Effector memory CD8-positive, alpha-beta T cell (primary cell): ENCODE data around the gene PTPRK.

ENCODE experiments used
- ATAC-seq: fragments of 150-1000 bp; cut with Tn5 transposase; replicated peaks from 2 replicates; pipeline ENCODE4 v1.10.0; 2021; ENCODE audit warnings: mild to moderate bottlenecking, moderate library complexity
- DNase-seq, 3 experiments: peaks; one replicate each; pipeline ENCODE4 v3.0.0; 2021
- H3K27ac Mint-ChIP-seq, 2 donors: one replicate each; pipeline ENCODE4 v1.8.0; 2022; ENCODE audit warnings: mild to moderate bottlenecking in 2 of 2, mixed read lengths in 2 of 2, moderate library complexity in 2 of 2
- H3K27me3 Mint-ChIP-seq, 2 donors: one replicate each; pipeline ENCODE4 v1.8.0; 2022; ENCODE audit warnings: mixed read lengths in 2 of 2
- H3K36me3 Mint-ChIP-seq: one replicate; pipeline ENCODE4 v1.8.0; 2022; ENCODE audit warnings: mild to moderate bottlenecking, moderate library complexity, mixed read lengths; ENCODE audit not compliant: insufficient read depth
- H3K4me1 Mint-ChIP-seq, 2 donors: one replicate each; pipeline ENCODE4 v1.8.0; 2022; ENCODE audit warnings: low read depth in 2 of 2, mixed read lengths in 2 of 2
- H3K4me3 Mint-ChIP-seq, 2 donors: one replicate each; pipeline ENCODE4 v1.8.0; 2022; ENCODE audit warnings: mild to moderate bottlenecking in 2 of 2, mixed read lengths in 2 of 2, moderate library complexity in 2 of 2
- H3K9me3 Mint-ChIP-seq, 2 donors: one replicate each; pipeline ENCODE4 v1.8.0; 2022; ENCODE audit warnings: mixed read lengths in 2 of 2
- total RNA-seq, 9 experiments: gene quantifications; one replicate each; lab custom pipeline; 2026; lab: John Stamatoyannopoulos, UW

Gene PTPRK
- 3.8 to 21.4 (median 9.7) reads per million in 9 experiments for total RNA-seq

DNA sequence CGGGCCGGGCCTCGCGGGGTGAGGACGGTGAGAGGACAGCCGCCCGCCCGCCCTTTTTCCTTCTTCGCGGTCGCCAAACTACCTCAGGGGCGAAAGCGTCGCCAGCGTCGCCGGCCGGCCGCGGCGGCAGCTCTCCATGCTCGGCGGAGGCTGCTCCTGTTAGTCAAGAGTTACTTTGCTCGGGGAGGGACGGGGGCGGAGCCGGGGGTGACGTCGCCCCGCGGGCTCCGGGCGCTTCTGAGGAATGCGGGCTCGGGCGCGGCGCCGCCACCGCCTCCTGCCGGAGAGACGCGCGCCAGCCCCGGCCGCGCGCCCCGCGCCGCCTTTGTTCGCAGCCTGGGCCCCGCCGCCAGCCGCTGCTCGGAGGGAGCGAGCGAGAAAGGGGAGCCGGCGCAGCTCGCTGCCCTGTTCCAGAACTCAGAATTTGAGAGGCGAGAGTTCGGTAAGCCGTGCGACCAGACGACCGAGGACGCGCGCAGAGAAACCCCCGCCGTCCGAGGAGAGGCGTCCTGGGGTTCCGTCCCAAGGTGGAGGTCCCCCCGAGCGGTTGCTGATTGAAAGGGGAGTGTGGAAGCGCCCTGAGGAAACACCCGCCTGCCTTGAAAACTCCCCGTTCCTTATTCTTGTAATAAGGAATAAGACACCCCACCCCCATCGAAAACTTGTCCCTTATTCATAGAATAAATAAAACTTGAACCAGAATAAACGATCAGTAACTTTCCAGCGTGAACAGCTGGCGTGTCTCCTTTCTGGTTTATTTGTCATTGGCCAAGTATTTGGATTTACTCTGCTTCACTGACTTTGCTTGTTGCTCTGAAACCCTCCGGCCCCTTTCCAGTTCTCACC is at the start of gene PTPRK:
TSS of gene PTPRK (minus strand) at position 164 of the 846 bp plus-strand sequence. CDS start 241 bp downstream, outside the sequence.
- Mint-ChIP-seq H3K4me1 (peaks cover 20 to 24% of the 10 kb centered on the region in 2 donors), H3K4me3 (peak within 1 kb of the TSS; percentile 92 to 93), H3K9me3 (no peaks in the 10 kb centered on the region), H3K27me3 (peaks cover 83 to 97% of the 10 kb centered on the region in 2 donors), H3K36me3 (no peaks in the 10 kb centered on the region), H3K27ac (peak within 1 kb of the TSS; percentile 73 to 76)
- peak; percentile 86 for ATAC-seq
- DNase-seq: peak; percentile 59 to 64 (median 63)

DNA sequence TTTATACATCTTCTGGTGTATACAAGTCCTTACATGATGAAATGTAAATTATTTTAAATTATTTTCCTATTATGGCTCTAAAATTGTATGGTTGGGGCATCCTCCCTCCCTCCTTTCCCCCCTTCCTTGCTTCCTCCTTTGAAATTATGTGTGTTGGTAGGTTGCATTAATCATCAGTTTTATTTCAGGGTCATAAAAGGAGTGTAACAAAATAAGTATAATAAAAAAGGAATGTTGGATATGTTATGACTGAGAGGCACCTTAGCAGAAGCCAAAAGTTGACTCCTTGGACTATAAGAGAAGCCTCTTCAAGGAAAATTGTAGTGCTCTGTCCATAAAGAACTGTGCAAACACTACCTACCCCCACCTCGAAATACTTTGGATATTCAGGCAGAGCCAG is 46.6 kb upstream of the PTPRK start:
- Mint-ChIP-seq H3K27ac (no peak overlapping the region), H3K27me3 (peaks cover 7 to 12% of the 10 kb centered on the region in 2 donors), H3K36me3 (no peaks in the 10 kb centered on the region), H3K4me1 (no peaks in the 10 kb centered on the region), H3K9me3 (no peaks in the 10 kb centered on the region), H3K4me3 (no peak overlapping the region)
- DNase-seq: no peak
- no peak for ATAC-seq

DNA sequence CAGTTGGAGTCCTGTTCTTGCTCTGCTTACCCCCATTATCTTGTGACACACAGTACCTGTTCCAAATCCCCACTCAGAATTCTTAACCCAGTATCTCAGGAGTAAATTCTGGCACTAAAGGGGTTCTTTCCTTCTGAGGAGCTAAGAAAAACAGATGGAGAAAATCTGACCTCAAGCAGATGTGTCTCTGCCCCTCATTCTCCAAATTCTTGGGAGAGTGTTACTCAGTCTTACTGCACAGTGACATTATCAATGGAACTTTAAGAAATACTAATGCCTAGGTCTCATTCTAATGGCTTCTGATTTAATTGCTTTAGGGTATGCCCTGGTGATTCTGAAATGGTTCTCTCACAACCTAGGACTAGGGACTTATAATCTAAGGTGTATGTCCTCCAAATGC is 40.6 kb upstream of the PTPRK start:
- DNase-seq (no peak), ATAC-seq (no peak)
- peaks cover 18 to 23% of the 10 kb centered on the region in 2 donors for H3K27me3 Mint-ChIP-seq
- H3K36me3 Mint-ChIP-seq: peaks cover 3% of the 10 kb centered on the region
- H3K4me1 Mint-ChIP-seq: no peaks in the 10 kb centered on the region
- no peak overlapping the region for H3K4me3 Mint-ChIP-seq
- no peaks in the 10 kb centered on the region for H3K9me3 Mint-ChIP-seq
- no peak overlapping the region for H3K27ac Mint-ChIP-seq

GRCh38 chr6:128558924-128559323 is 38.5 kb upstream of the PTPRK start:
- Mint-ChIP-seq H3K4me1 (no peaks in the 10 kb centered on the region), H3K4me3 (no peak overlapping the region), H3K9me3 (no peaks in the 10 kb centered on the region), H3K27me3 (peaks cover 18 to 29% of the 10 kb centered on the region in 2 donors), H3K27ac (no peak overlapping the region), H3K36me3 (peaks cover 3% of the 10 kb centered on the region)
- DNase-seq: no peak
- ATAC-seq: no peak

DNA sequence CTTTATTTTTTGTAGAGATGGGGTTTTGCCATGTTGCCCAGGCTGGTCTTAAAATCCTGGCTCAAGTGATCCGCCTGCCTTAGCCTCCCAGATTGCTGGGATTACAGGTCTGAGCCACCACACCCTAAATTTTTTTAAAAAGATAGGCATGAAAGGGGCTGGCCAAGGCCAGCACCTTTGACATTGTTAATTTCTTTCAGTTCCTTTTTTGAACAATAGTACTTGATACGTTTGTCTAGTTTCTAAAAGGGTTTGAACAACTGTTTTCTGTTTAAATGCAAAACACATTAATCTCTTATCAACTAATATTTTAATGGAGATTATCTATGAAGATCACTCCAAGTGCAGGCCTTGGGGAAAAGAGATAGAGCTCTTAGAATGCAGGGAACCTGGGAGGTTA is 37.6 kb upstream of the PTPRK start:
- DNase-seq: no peak
- no peak overlapping the region for H3K27ac Mint-ChIP-seq
- peaks cover 18 to 31% of the 10 kb centered on the region in 2 donors for H3K27me3 Mint-ChIP-seq
- H3K9me3 Mint-ChIP-seq: no peaks in the 10 kb centered on the region
- H3K4me3 Mint-ChIP-seq: no peak overlapping the region
- H3K4me1 Mint-ChIP-seq: no peaks in the 10 kb centered on the region
- peaks cover 3% of the 10 kb centered on the region for H3K36me3 Mint-ChIP-seq
- ATAC-seq: no peak

DNA sequence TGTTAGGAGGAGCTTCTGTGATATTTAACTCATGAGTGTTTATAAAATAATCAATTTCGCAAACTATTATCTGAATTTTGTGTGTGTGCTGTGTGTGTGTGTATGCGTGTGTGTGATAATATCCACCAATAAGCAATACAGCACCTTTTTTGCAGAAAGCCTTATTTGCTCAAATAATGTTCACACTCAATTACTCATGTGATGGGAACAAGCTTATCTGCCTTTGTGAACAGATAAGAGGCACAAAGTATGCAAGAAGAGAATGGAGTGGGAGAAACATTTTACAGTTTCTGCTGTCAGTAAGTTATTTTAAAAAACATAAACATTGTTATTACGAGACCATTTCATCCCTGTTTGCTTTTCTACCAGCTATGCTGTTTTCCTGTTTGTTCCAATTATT is 36.7 kb upstream of the PTPRK start:
- no peaks in the 10 kb centered on the region for H3K4me1 Mint-ChIP-seq
- H3K9me3 Mint-ChIP-seq: no peaks in the 10 kb centered on the region
- H3K4me3 Mint-ChIP-seq: no peak overlapping the region
- peaks cover 3% of the 10 kb centered on the region for H3K36me3 Mint-ChIP-seq
- no peak overlapping the region for H3K27ac Mint-ChIP-seq
- DNase-seq (no peak), ATAC-seq (no peak)
- H3K27me3 Mint-ChIP-seq: peaks cover 11 to 35% of the 10 kb centered on the region in 2 donors

DNA sequence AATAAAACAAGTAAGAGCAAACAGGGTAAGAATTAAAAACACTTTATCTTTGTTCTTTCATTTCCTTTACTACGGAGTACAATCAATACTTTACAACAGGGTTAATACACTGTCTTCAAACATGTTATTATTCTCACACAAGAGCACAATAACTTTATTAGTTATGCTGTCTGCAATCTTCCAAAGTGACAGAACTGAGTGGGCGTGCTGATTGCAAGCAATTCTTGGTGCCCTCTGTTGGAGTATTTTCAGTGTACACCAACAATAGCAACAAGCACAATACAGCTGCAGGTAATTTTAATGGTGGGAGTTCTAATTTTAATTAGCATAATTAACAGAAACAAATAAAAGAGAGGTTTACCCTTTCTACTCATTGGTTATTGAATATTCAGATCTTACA is 33.9 kb upstream of the PTPRK start:
- no peaks in the 10 kb centered on the region for H3K4me1 Mint-ChIP-seq
- peaks cover 0 to 26% of the 10 kb centered on the region in 2 donors for H3K27me3 Mint-ChIP-seq
- H3K9me3 Mint-ChIP-seq: no peaks in the 10 kb centered on the region
- no peak overlapping the region for H3K4me3 Mint-ChIP-seq
- no peak for ATAC-seq
- no peak overlapping the region for H3K27ac Mint-ChIP-seq
- H3K36me3 Mint-ChIP-seq: peaks cover 3% of the 10 kb centered on the region
- DNase-seq: no peak

DNA sequence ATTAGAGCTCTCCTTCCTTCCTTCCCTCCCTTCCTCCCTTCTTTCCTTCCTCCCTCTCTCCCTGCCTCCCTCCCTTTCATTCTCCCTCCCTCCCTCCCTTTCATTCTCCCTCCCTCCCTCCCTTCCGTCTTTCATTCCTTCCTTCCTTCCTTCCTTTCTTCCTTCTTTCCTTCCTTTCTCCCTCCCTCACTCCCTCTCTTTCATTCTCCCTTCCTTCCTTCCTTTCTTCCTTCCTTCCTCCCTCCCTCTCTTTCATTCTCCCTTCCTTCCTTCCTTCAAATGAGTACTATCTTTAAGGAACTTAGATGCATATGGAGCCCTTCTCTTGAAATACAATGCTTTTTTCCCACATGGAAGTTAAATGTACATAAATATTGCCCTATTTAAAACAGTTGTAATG is 20.9 kb upstream of the PTPRK start:
- no peak for ATAC-seq
- no peak overlapping the region for H3K27ac Mint-ChIP-seq

GRCh38 chr6:128538763-128539162 is 18.4 kb upstream of the PTPRK start:
- Mint-ChIP-seq H3K27ac (no peak overlapping the region), H3K36me3 (no peaks in the 10 kb centered on the region), H3K9me3 (no peaks in the 10 kb centered on the region), H3K4me3 (no peak overlapping the region), H3K27me3 (peaks cover 35 to 40% of the 10 kb centered on the region in 2 donors), H3K4me1 (no peaks in the 10 kb centered on the region)
- no peak for ATAC-seq
- no peak for DNase-seq

More for the DNA sequence above, 20.9 kb upstream of the PTPRK start:
- no peaks in the 10 kb centered on the region for H3K4me1 Mint-ChIP-seq
- H3K4me3 Mint-ChIP-seq: no peak overlapping the region
- DNase-seq: no peak
- peaks cover 17 to 21% of the 10 kb centered on the region in 2 donors for H3K27me3 Mint-ChIP-seq
- H3K9me3 Mint-ChIP-seq: no peaks in the 10 kb centered on the region
- H3K36me3 Mint-ChIP-seq: no peaks in the 10 kb centered on the region

GRCh38 chr6:128532827-128533226 is 12.4 kb upstream of the PTPRK start:
- H3K4me3 Mint-ChIP-seq: no peak overlapping the region
- H3K4me1 Mint-ChIP-seq: no peaks in the 10 kb centered on the region
- H3K27me3 Mint-ChIP-seq: peaks cover 41 to 49% of the 10 kb centered on the region in 2 donors
- ATAC-seq (no peak), DNase-seq (no peak)
- no peak overlapping the region for H3K27ac Mint-ChIP-seq
- H3K9me3 Mint-ChIP-seq: no peaks in the 10 kb centered on the region
- H3K36me3 Mint-ChIP-seq: no peaks in the 10 kb centered on the region

DNA sequence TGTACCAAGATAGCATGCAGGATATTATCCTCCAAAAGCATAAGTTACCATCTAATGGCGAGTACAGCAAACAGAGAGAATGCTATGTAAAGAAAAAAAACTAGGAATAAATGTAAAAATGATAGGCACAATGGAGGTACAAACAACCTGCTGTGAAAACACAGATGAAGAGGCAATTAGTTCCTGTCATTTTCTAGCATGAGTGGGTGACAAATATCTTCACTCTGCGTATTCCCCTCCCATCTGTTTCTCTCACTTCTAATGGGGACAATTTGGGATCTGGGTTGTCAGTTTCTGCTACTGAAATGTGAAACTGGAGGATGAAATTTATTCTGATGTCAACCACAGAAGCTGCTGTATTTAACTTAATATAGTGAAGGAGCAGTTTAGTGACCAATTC is 11.7 kb upstream of the PTPRK start:
- Mint-ChIP-seq H3K27ac (no peak overlapping the region), H3K4me3 (no peak overlapping the region), H3K27me3 (peaks cover 41 to 49% of the 10 kb centered on the region in 2 donors), H3K4me1 (no peaks in the 10 kb centered on the region), H3K36me3 (no peaks in the 10 kb centered on the region), H3K9me3 (no peaks in the 10 kb centered on the region)
- ATAC-seq (no peak), DNase-seq (no peak)

- Mint-ChIP-seq H3K36me3 (no peaks in the 10 kb centered on the region), H3K9me3 (no peaks in the 10 kb centered on the region), H3K27me3 (peaks cover 41 to 49% of the 10 kb centered on the region in 2 donors), H3K4me1 (no peaks in the 10 kb centered on the region), H3K4me3 (no peak overlapping the region), H3K27ac (no peak overlapping the region)
- ATAC-seq: no peak
- no peak for DNase-seq
Observed at GRCh38 chr6:128531696-128532095, 11.3 kb upstream of the PTPRK start.

DNA sequence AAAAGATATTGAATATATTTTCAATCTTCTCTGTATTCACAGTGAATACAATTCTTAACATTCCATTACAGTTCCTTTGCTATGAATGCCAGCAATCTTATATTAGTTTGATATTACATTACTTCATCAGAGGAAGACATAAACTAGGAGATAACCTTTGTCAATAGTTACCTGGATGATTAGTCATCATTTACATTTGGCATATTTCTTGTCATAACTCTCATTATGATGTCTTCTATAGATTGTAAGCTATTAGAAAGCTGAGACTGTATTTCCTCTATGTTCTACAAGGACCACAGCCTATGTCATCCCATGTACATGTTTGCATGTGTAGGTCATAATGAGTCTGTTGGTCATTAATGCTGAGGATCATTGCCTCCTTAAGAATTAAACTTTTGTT is 7.8 kb upstream of the PTPRK start:
- Mint-ChIP-seq H3K27ac (no peak overlapping the region), H3K9me3 (no peaks in the 10 kb centered on the region), H3K36me3 (no peaks in the 10 kb centered on the region), H3K4me3 (no peak overlapping the region), H3K27me3 (peaks cover 47 to 59% of the 10 kb centered on the region in 2 donors), H3K4me1 (no peaks in the 10 kb centered on the region)
- DNase-seq (no peak), ATAC-seq (no peak)

DNA sequence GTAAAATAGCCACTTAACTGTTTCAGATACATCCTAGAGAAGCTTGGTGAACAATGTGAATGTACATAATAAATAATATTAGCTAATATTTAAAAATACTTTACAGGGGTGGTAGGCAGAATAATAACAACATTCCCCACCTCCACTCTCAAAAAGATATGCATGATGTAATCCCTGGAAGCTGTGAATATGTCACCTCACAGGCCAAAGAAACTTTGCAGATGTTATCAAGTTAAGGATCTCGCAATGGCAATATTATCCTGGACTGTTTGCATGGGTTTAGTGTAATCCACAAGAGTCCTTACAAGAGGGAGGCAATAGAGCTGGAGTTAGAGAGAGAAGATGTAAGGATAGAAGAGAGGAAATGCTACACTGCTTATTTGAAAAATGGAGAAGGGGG is 7.0 kb upstream of the PTPRK start:
- no peaks in the 10 kb centered on the region for H3K36me3 Mint-ChIP-seq

More for the DNA sequence above, 7.0 kb upstream of the PTPRK start:
- Mint-ChIP-seq H3K9me3 (no peaks in the 10 kb centered on the region), H3K27me3 (peaks cover 41 to 60% of the 10 kb centered on the region in 2 donors), H3K27ac (no peak overlapping the region), H3K4me3 (no peak overlapping the region), H3K4me1 (no peaks in the 10 kb centered on the region)
- ATAC-seq (no peak), DNase-seq (no peak)
